Measurements from ENCODE around the gene DNAJC6.

Gene DNAJC6

DNA sequence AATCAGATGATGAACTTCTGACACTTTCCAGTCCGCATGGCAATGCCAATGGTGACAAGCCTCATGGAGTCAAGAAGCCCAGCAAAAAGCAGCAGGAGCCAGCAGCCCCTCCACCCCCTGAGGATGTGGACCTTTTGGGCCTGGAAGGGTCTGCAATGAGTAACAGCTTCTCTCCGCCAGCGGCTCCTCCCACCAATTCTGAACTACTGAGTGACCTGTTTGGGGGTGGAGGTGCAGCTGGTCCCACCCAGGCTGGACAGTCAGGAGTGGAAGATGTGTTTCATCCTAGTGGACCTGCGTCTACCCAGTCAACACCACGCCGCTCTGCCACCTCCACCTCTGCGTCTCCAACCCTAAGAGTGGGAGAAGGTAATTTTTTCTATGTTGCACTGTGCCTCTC lies 83.2 kb downstream of the DNAJC6 start:
- H3K27me3 ChIP-seq (ENCODE audit: control insufficient read depth, low read length) = no peaks in the 10 kb centered on the region
- H3F3A ChIP-seq (ENCODE audit: control insufficient read depth, insufficient read depth) = no peaks in the 10 kb centered on the region
- no peaks in the 10 kb centered on the region for H3K9me2 ChIP-seq (replicated peaks; ENCODE audit: control insufficient read depth, low read length)
- no peaks in the 10 kb centered on the region for H3K36me3 ChIP-seq (ENCODE audit: control insufficient read depth, low read length)
- no peak overlapping the region for H3K27ac ChIP-seq (ENCODE audit: low read depth, low read length)
- no peaks in the 10 kb centered on the region for H3K4me1 ChIP-seq (ENCODE audit: control insufficient read depth, low read length)
- no peak for TF ChIP-seq EZH2phosphoT487 (IDR thresholded peaks at IDR 0.05; ENCODE audit: borderline replicate concordance, low read length)
- TF ChIP-seq, protein P1, sequence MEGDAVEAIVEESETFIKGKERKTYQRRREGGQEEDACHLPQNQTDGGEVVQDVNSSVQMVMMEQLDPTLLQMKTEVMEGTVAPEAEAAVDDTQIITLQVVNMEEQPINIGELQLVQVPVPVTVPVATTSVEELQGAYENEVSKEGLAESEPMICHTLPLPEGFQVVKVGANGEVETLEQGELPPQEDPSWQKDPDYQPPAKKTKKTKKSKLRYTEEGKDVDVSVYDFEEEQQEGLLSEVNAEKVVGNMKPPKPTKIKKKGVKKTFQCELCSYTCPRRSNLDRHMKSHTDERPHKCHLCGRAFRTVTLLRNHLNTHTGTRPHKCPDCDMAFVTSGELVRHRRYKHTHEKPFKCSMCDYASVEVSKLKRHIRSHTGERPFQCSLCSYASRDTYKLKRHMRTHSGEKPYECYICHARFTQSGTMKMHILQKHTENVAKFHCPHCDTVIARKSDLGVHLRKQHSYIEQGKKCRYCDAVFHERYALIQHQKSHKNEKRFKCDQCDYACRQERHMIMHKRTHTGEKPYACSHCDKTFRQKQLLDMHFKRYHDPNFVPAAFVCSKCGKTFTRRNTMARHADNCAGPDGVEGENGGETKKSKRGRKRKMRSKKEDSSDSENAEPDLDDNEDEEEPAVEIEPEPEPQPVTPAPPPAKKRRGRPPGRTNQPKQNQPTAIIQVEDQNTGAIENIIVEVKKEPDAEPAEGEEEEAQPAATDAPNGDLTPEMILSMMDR (IDR thresholded peaks at IDR 0.05; ENCODE audit: low read depth, low read length, poor library complexity, severe bottlenecking) = no peak
- no peak overlapping the region for H3K4me3 ChIP-seq (ENCODE audit: low read length)
- no peaks in the 10 kb centered on the region for H3K9me3 ChIP-seq (ENCODE audit: control insufficient read depth, insufficient read depth, low read length)
- no peaks in the 10 kb centered on the region for H3K79me2 ChIP-seq (ENCODE audit: control insufficient read depth, low read length)
- H4K20me1 ChIP-seq (ENCODE audit: control insufficient read depth, insufficient read depth, low read depth, low read length) = no peaks in the 10 kb centered on the region
- no peak overlapping the region for H3K4me2 ChIP-seq (ENCODE audit: low read length)

DNA sequence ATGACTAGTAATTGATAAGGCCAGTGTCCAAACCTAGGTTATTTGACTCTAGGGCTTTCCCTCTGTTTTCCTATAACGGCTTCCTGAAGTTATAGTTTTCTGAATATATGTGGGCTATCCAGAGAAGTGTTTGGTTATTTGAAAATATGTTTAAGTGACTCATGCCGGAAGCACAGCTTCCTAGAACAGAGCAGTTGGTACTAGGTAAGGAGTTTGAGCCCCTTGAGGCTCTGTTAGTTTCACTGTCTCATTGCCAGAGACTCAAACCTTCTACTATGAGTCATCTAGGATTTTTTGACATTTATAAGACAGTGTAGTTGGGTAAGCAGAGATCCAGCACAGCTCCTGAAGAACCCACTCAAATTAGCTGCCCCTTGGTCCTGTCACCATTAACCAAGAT lies 84.0 kb downstream of the DNAJC6 start:
- Histone ChIP-seq H3K4me3 (ENCODE audit: low read length) (no peak overlapping the region), H3K9me3 (ENCODE audit: control insufficient read depth, insufficient read depth, low read length) (no peaks in the 10 kb centered on the region), H3K4me1 (ENCODE audit: control insufficient read depth, low read length) (no peaks in the 10 kb centered on the region), H3K79me2 (ENCODE audit: control insufficient read depth, low read length) (no peaks in the 10 kb centered on the region), H3K9me2 (replicated peaks; ENCODE audit: control insufficient read depth, low read length) (no peaks in the 10 kb centered on the region), H3K27me3 (ENCODE audit: control insufficient read depth, low read length) (no peaks in the 10 kb centered on the region), H4K20me1 (ENCODE audit: control insufficient read depth, insufficient read depth, low read depth, low read length) (no peaks in the 10 kb centered on the region), H3K4me2 (ENCODE audit: low read length) (no peak overlapping the region), H3K36me3 (ENCODE audit: control insufficient read depth, low read length) (no peaks in the 10 kb centered on the region), H3K27ac (ENCODE audit: low read depth, low read length) (no peak overlapping the region), H3F3A (ENCODE audit: control insufficient read depth, insufficient read depth) (no peaks in the 10 kb centered on the region)
- TF ChIP-seq EZH2phosphoT487 (IDR thresholded peaks at IDR 0.05; ENCODE audit: borderline replicate concordance, low read length) = no peak
- TF ChIP-seq, protein P1 (IDR thresholded peaks at IDR 0.05; ENCODE audit: low read depth, low read length, poor library complexity, severe bottlenecking) = no peak

DNA sequence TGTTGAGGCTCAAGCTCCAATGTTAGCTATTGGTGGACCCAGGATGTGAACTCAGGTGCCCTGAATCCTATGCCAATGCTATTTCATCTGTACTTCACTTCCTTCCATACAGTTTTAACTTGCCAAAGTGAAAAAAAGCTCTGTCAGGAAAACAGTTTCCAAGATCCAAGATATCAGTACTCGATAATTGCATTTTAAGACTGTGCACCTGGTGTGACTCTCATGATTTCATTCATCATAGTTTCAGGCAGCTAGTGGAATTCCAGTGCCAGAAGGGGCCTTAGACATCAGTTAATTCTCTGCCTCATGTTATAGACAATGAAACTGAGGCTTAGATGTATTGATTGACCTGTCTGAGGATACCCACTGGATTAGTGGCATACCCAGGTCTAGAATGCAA lies 84.6 kb downstream of the DNAJC6 start:
- Histone ChIP-seq H3K27ac (ENCODE audit: low read depth, low read length) (no peak overlapping the region), H3K4me3 (ENCODE audit: low read length) (no peak overlapping the region), H3F3A (ENCODE audit: control insufficient read depth, insufficient read depth) (no peaks in the 10 kb centered on the region), H3K36me3 (ENCODE audit: control insufficient read depth, low read length) (no peaks in the 10 kb centered on the region), H3K9me2 (replicated peaks; ENCODE audit: control insufficient read depth, low read length) (no peaks in the 10 kb centered on the region), H4K20me1 (ENCODE audit: control insufficient read depth, insufficient read depth, low read depth, low read length) (no peaks in the 10 kb centered on the region), H3K27me3 (ENCODE audit: control insufficient read depth, low read length) (no peaks in the 10 kb centered on the region), H3K4me2 (ENCODE audit: low read length) (no peak overlapping the region), H3K4me1 (ENCODE audit: control insufficient read depth, low read length) (no peaks in the 10 kb centered on the region), H3K9me3 (ENCODE audit: control insufficient read depth, insufficient read depth, low read length) (no peaks in the 10 kb centered on the region), H3K79me2 (ENCODE audit: control insufficient read depth, low read length) (no peaks in the 10 kb centered on the region)
- TF ChIP-seq, protein P1 (IDR thresholded peaks at IDR 0.05; ENCODE audit: low read depth, low read length, poor library complexity, severe bottlenecking) = no peak
- TF ChIP-seq EZH2phosphoT487 (IDR thresholded peaks at IDR 0.05; ENCODE audit: borderline replicate concordance, low read length) = no peak
